Adrenal gland (tissue), 12 donors: ENCODE measurements around the gene FOSB. TPM values are rescaled to one million over a fixed set of nuclear protein-coding genes. Genes with fewer than 3 reads are reported as not detected.

ENCODE experiments used
- DNase-seq, 7 donors: peaks; one replicate each; pipeline ENCODE4 v3.0.0-alpha.2; 2019 to 2020
- H3K27ac ChIP-seq, 5 donors: fragments of 200-600 bp; sonication (generic) in 4 of 5; 1 replicate in 3 of 5; 2 replicates in 2 of 5; pipeline versions ENCODE4 v1.5.1 to v1.8.0; 2016 to 2020; ENCODE audit warnings: mild to moderate bottlenecking in 1 of 5
- H3K27me3 ChIP-seq: fragments of 200-600 bp; 2 replicates; pipeline ENCODE4 v1.8.0; 2021
- H3K36me3 ChIP-seq, 2 donors: fragments of 200-600 bp; replicated peaks in 1 of 2; 1 replicate in 1 of 2; 2 replicates in 1 of 2; pipeline versions ENCODE4 v1.5.1 to v1.8.0; 2018 to 2022
- H3K4me1 ChIP-seq, 2 donors: fragments of 200-600 bp; replicated peaks in 1 of 2; 1 replicate in 1 of 2; 2 replicates in 1 of 2; pipeline versions ENCODE4 v1.5.1 to v1.8.0; 2018 to 2021
- H3K4me3 ChIP-seq, 4 donors: fragments of 200-600 bp; sonication (generic) in 3 of 4; one replicate each; pipeline ENCODE4 v1.5.1; 2016 to 2018
- H3K9me3 ChIP-seq, 3 donors: fragments of 200-600 bp; sonication (generic) in 1 of 3; replicated peaks in 1 of 3; 1 replicate in 2 of 3; 2 replicates in 1 of 3; pipeline versions ENCODE4 v1.5.1 to v1.8.0; 2016 to 2021
- POLR2A ChIP-seq, 2 donors: fragments of 450-650 bp; IDR thresholded peaks; one replicate each; pipeline ENCODE4 v1.6.1; 2017; ENCODE audit warnings: antibody characterized with exemption in 2 of 2, mild to moderate bottlenecking in 2 of 2, moderate library complexity in 1 of 2
- WGBS, 4 donors: extraction: QIAGEN DNeasy Blood & Tissue Kit in 2 of 4; methylation state at CpG; one replicate each; pipeline versions ENCODE4 v1.1.5 to v1.1.7; 2013 to 2017; 5-methylcytosine and 5-hydroxymethylcytosine counted together
- intact Hi-C, 2 donors: fragments of 100-400 bp; cut with DNase I; formaldehyde crosslinking; loops; one replicate each; pipeline versions ENCODE4 v1.14.1 to v1.15.0; 2022 to 2023
- polyA plus RNA-seq, 3 donors: library from polyadenylated mRNA; stranded (reverse); fragments of 200-250 nt in 2 of 3; fragments of 350-450 nt in 1 of 3; fragmentation: Illumina TruSeq in 1 of 3; extraction: RNeasy Lipid Tissue Mini Kit (QIAGEN cat#74804) in 1 of 3; gene quantifications; one replicate each; pipeline ENCODE4 v1.2.3, GENCODE V29; 2013 to 2014
- total RNA-seq, 9 donors: library from RNA; depleted of rRNA in 4 of 9; stranded (reverse); fragments of >200 nt in 4 of 9; fragments of 120-200 nt in 1 of 9; fragmentation: NEBNext Ultra II Directional in 1 of 9; extraction: Animal tissue kit (Norgen Biotek cat#: 25700) in 1 of 9; gene quantifications; one replicate each; pipeline versions ENCODE4 v1.1.0 to v1.2.4, GENCODE V29; 2013 to 2023
- TF ChIP-seq, protein P1 (sequence below), 6 experiments: fragments of 450-650 bp in 4 of 6; fragments of 200-600 bp in 2 of 6; sonication (generic) in 1 of 6; IDR thresholded peaks; 1 replicate in 5 of 6; 2 replicates in 1 of 6; pipeline versions ENCODE4 v1.5.1 to v1.8.0; 2016 to 2021; ENCODE audit warnings: antibody characterized with exemption in 6 of 6, mild to moderate bottlenecking in 2 of 6, moderate library complexity in 1 of 6
- donor health status: healthy with polysubstance abuse.
- donor health status: Bipolar disorder and iron deficiency.
- donor health status: DM: yes; HTN: yes; CAD: no.
- donor health status: DM: no; HTN: no; CAD: no.
- donor health status: DM: no; HTN: no; CAD: no.
- donor health status: DM: yes; HTN: yes; CAD: no.

Gene FOSB
- total and polyA plus RNA-seq, 12 donors = 0.95 to 21.7 (median 3.6) TPM

DNA sequence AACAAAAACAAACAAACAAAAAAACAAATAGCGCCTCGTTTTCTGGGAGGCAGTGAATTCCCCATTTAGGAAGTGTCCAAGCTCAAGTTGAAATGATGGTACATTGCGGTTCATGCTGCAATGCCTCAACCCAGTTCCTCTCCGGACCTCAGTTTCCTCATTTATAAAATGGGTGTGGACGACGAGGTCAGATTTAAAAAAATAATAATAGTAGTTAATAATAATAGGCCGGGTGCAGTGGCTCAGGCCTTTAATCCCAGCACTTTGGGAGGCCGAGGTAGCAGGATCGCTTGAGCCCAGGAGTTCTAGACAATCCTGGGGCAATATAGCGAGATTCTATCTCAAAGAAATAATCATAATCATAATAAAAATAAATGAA is 28.6 kb upstream of the FOSB start:
- 29 to 32% (median 31%) methylated on average over 10 of the region's 10 CpGs for WGBS, 4 donors
- no peaks in the 10 kb centered on the region for H3K36me3 ChIP-seq
- intact Hi-C loops = loop anchor here in 1 of 2 donors (2.0 kb wide), 1 partner anchor 38 kb away; no protein-coding TSS in a partner anchor
- H3K9me3 ChIP-seq = no peaks in the 10 kb centered on the region
- no peak for TF ChIP-seq POLR2A (IDR thresholded peaks at IDR 0.05)
- TF ChIP-seq, protein P1, sequence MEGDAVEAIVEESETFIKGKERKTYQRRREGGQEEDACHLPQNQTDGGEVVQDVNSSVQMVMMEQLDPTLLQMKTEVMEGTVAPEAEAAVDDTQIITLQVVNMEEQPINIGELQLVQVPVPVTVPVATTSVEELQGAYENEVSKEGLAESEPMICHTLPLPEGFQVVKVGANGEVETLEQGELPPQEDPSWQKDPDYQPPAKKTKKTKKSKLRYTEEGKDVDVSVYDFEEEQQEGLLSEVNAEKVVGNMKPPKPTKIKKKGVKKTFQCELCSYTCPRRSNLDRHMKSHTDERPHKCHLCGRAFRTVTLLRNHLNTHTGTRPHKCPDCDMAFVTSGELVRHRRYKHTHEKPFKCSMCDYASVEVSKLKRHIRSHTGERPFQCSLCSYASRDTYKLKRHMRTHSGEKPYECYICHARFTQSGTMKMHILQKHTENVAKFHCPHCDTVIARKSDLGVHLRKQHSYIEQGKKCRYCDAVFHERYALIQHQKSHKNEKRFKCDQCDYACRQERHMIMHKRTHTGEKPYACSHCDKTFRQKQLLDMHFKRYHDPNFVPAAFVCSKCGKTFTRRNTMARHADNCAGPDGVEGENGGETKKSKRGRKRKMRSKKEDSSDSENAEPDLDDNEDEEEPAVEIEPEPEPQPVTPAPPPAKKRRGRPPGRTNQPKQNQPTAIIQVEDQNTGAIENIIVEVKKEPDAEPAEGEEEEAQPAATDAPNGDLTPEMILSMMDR (IDR thresholded peaks at IDR 0.05) = no peak
- no peaks in the 10 kb centered on the region for H3K27me3 ChIP-seq
- H3K4me3 ChIP-seq = peak overlapping the region in 1 of 4 donors; percentile 83
- DNase-seq = no peak
- H3K4me1 ChIP-seq = peaks cover 13 to 14% of the 10 kb centered on the region in 2 donors
- peak overlapping the region in 3 of 5 donors; percentile 88 to 96 (median 88) for H3K27ac ChIP-seq

- TF ChIP-seq POLR2A (IDR thresholded peaks at IDR 0.05) = peak; percentile 23 to 34
- TF ChIP-seq, protein P1 (IDR thresholded peaks at IDR 0.05) = peak; percentile 95 to 100 (median 97)
- Histone ChIP-seq H3K27ac (peak overlapping the region in 4 of 5 donors; percentile 88 to 96 (median 92)), H3K27me3 (no peaks in the 10 kb centered on the region), H3K9me3 (no peaks in the 10 kb centered on the region), H3K4me3 (peak overlapping the region in 2 of 4 donors; percentile 45 to 83), H3K4me1 (peaks cover 17 to 19% of the 10 kb centered on the region in 2 donors), H3K36me3 (no peaks in the 10 kb centered on the region)
- intact Hi-C loops = loop anchor here (2.0 to 5.0 kb wide), 2 partner anchors 37 to 38 kb away; no protein-coding TSS in a partner anchor
- WGBS, 4 donors = 0 to 1% (median 1%) methylated on average over 9 to 75 of the region's 78 CpGs
- DNase-seq = peak; percentile 85 to 91 (median 87)
Observed at GRCh38 chr19:45439569-45440258, 28.1 kb upstream of the FOSB start.

- H3K36me3 ChIP-seq = no peaks in the 10 kb centered on the region
- H3K4me3 ChIP-seq = peak overlapping the region in 1 of 4 donors; percentile 83
- TF ChIP-seq POLR2A (IDR thresholded peaks at IDR 0.05) = no peak
- TF ChIP-seq, protein P1 (IDR thresholded peaks at IDR 0.05) = no peak
- no peaks in the 10 kb centered on the region for H3K27me3 ChIP-seq
- no peak for DNase-seq
- H3K9me3 ChIP-seq = no peaks in the 10 kb centered on the region
- intact Hi-C loops = loop anchor here in 1 of 2 donors (5.0 kb wide), 1 partner anchor 37 kb away; no protein-coding TSS in a partner anchor
- 47 to 64% (median 52%) methylated on average over 5 to 9 of the region's 9 CpGs for WGBS, 4 donors
- H3K4me1 ChIP-seq = peaks cover 17 to 21% of the 10 kb centered on the region in 2 donors
- H3K27ac ChIP-seq = peak overlapping the region in 4 of 5 donors; percentile 88 to 96 (median 92)
Observed at GRCh38 chr19:45440259-45440638, 27.5 kb upstream of the FOSB start.

- no peak for DNase-seq
- TF ChIP-seq POLR2A (IDR thresholded peaks at IDR 0.05) = no peak
- intact Hi-C loops = loop anchor here in 1 of 2 donors (5.0 kb wide), 1 partner anchor 36 kb away; no protein-coding TSS in a partner anchor
- Histone ChIP-seq H3K36me3 (no peaks in the 10 kb centered on the region), H3K4me1 (peaks cover 17 to 21% of the 10 kb centered on the region in 2 donors), H3K27me3 (no peaks in the 10 kb centered on the region), H3K4me3 (no peak overlapping the region), H3K27ac (peak overlapping the region in 2 of 5 donors; percentile 96), H3K9me3 (no peaks in the 10 kb centered on the region)
- WGBS, 4 donors = 88 to 92% (median 91%) methylated on average over 8 to 9 of the region's 9 CpGs
Observed at GRCh38 chr19:45440873-45441654, 26.7 kb upstream of the FOSB start.
